ENCODE measurements around the gene TTC4. TPM values are rescaled to one million over a fixed set of nuclear protein-coding genes. Genes with fewer than 3 reads are reported as not detected.

TTC4 gene
- total RNA-seq, 1 experiment from 2014 or later: 30.8 TPM

- Histone ChIP-seq H3K23me2 (ENCODE audit: insufficient read length, low read depth, low read length, poor library complexity, severe bottlenecking) (peaks cover 3% of the 10 kb centered on the region), H3K79me2 (ENCODE audit: insufficient read depth, low read length) (no peaks in the 10 kb centered on the region), H2AFZ (ENCODE audit: low read length) (no peak overlapping the region), H4K20me1 (ENCODE audit: control insufficient read depth, insufficient read depth, insufficient read length) (no peaks in the 10 kb centered on the region), H3K4me1 (ENCODE audit: insufficient read depth, low read length) (no peaks in the 10 kb centered on the region), H3K79me1 (ENCODE audit: insufficient read depth, low read depth, low read length, poor library complexity, severe bottlenecking) (no peaks in the 10 kb centered on the region), H2BK5ac (ENCODE audit: insufficient read length, low read length) (no peak overlapping the region), H4K8ac (replicated peaks; ENCODE audit: insufficient read length, low read depth, low read length) (no peak overlapping the region), H3K23ac (ENCODE audit: insufficient read length, low read depth, low read length) (no peak overlapping the region), H4K5ac (ENCODE audit: insufficient read length, low read depth, low read length) (no peak overlapping the region), H3K18ac (ENCODE audit: insufficient read length, low read depth, low read length) (no peak overlapping the region), H3K9ac (ENCODE audit: extremely low read depth, insufficient read length, low read length) (no peak overlapping the region), H3K4ac (ENCODE audit: low read depth, low read length) (no peak overlapping the region), H2BK20ac (ENCODE audit: low read depth, low read length, poor library complexity, severe bottlenecking) (no peak overlapping the region), H3K56ac (ENCODE audit: insufficient read length, low read depth, low read length) (no peak overlapping the region), H3K27me3 (ENCODE audit: insufficient read depth, low read length) (no peaks in the 10 kb centered on the region; the same call in 1 of the 2 replicates), H3T11ph (ENCODE audit: low read length) (no peak overlapping the region), H3K9me3 (ENCODE audit: control insufficient read depth, low read depth, low read length) (no peaks in the 10 kb centered on the region), H2BK120ac (ENCODE audit: low read depth, low read length, poor library complexity, severe bottlenecking) (no peak overlapping the region), H2AK5ac (ENCODE audit: insufficient read length, low read length) (no peak overlapping the region), H3K27ac (ENCODE audit: insufficient read length, low read depth, low read length) (no peak overlapping the region), H4K91ac (ENCODE audit: insufficient read length, low read depth, low read length) (no peak overlapping the region), H3K4me2 (ENCODE audit: insufficient read depth, insufficient read length, low read length) (no peak overlapping the region), H2BK15ac (ENCODE audit: low read depth, low read length) (no peak overlapping the region), H2BK12ac (ENCODE audit: insufficient read length, low read depth, low read length) (no peak overlapping the region), H3K14ac (ENCODE audit: insufficient read depth, low read length) (no peak overlapping the region)
- H3K9me3 Mint-ChIP-seq: no peaks in the 10 kb centered on the region
- no CpG with 5 or more reads among the region's 6 CpGs for WGBS (ENCODE audit: extremely low coverage, insufficient read length, low lambda C conversion rate)
- no peak for DNase-seq
- H3K4me1 Mint-ChIP-seq: peaks cover 12% of the 10 kb centered on the region in 2 experiments
- no peak for TF ChIP-seq CTCF (conservative IDR thresholded peaks at IDR 0.05)
- H3K36me3 Mint-ChIP-seq (ENCODE audit: insufficient read depth in 1 of 3, low read depth in 3 of 3): no peaks in the 10 kb centered on the region
- H3K27ac Mint-ChIP-seq: peak overlapping the region in 1 of 3 experiments; percentile 29; a peak in 1 of 7 replicates
- peaks cover 60% of the 10 kb centered on the region for H3K27me3 Mint-ChIP-seq (ENCODE audit: low read depth)
- H3K4me3 Mint-ChIP-seq: no peak overlapping the region
Measured at GRCh38 chr1:54710841-54711240, 4.8 kb upstream of the TTC4 start.
